Activated T-cell treated with anti-CD3 and anti-CD28 coated beads for 24 hours (primary cell): ENCODE results near the gene LTO1.
"Not testable (repeated sequence)": the region's sequence is repeated elsewhere in the genome, so short reads cannot be mapped to it uniquely, and the experiment has no call there.

Experiments
- DNase-seq: peaks from one replicate; pipeline ENCODE4 v3.0.0-alpha.2; 2020; ENCODE audit warnings: low read depth

Gene LTO1

DNA sequence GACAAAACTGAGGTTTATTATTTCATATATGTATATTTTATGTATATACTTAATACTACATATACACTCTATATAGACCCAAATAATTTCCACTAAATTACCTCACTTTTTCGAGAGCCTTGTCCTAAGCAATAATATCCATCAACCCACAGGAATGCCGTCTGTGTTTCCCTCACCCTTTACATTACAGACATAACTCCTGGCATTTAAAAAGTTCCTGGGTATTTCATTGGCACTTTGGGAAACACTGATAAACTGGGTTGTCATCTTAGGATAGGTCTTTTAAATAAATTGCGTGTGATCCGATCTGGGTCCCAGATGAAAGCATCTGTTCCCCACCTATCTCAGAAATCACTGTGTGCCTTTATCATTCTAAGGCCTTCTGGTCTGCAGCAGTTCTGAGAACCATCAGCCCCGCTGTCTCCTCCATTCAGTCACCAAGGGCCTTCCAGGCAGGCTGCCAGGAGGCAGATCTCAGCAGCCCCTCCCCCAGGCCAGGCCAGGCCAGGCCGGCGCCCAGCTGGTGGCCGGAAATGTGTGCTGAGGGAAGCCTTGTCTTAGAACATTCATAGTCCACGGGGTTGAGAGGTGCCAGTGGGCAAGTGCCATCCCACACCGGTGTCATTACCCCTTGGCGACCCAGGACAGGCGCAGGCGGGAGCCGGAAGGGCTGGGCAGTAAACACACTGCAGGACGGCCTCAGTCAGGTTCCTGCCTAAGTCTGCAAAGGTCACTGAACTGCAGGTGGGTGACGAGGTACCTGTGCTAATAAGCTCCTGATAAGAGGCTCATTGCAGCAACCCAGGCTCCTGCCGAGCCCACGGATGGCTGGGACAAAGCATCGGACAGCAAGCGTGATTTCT is 25.4 kb upstream of the LTO1 start:
- DNase-seq: no peak

DNA sequence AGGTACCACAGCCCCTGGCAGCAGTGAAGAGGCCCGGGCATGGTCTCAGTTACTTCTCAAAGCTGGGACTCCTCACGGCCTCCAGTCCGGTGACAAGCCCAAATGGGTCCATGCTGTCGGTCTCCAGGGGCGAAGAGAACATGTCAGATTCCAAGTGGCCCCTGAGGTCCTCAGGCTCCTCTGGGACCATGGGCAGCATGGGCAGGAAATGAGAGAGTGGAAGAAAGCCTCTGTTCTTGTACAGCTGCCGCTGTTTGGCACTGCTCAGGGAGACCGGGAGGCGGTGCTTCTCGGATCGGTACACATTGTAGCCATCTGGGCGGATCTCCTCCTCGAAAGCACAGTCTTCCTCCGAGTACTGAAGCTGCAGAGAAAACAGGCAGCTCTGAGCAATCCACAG is 24.1 kb upstream of the LTO1 start:
- DNase-seq: no peak

DNA sequence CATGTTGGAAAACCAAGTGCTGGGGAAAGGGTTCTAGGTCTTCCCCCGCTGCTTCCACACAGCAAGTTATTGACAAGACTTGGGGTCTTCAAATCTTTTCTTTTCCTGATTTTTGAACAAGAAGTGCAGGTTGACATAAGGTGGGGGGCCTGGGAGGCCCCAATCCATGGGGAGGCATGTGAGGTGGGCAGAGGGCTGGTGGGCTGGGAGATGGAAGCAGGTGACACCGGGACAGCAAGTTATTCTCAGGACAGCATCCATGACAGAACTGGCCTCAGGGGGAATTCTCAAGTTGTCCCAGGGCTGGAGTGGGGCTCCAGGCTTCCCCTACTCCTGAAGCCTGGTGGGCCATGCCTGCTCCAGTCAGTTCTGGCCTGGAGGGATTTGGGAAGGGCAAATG is 23.2 kb upstream of the LTO1 start:
- no peak for DNase-seq

DNA sequence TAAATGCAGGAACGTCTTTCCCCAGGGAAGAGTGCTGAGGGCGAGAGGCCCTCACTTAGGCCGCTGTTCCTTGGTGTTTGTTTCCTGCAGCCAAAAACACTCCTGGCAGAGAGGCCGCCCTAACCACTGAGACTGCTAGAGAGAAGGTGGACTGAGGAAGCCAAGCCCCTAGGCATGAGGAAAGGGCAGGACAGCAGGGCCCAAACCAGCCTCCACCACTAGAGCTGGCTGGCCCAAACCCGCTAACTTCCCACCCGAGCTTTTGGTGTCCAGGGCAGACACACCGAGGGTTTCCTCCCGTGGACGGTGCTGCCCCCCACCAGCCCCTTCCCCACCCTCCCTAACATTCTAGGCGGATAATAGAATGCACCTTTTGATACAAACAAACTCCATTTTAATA is 22.7 kb upstream of the LTO1 start:
- DNase-seq: no peak

DNA sequence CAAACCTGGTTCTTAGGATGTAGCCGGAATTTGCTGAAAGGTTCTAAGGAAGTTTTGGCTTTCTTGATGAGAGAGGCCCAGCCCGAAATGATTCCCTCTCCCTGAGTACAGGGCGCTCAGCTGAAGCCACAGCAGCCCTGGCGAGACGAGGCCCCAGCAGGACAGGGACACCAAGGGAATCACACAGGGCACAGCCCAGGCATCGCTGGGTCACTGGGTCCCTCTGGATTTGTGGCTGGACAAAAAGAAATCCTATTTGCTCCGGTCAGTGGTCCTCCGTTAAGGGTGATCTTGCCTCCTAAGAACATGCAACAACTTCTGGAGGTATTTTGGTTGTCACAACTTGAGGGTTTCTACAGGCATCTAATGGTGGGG is 22.3 kb upstream of the LTO1 start:
- no peak for DNase-seq

DNA sequence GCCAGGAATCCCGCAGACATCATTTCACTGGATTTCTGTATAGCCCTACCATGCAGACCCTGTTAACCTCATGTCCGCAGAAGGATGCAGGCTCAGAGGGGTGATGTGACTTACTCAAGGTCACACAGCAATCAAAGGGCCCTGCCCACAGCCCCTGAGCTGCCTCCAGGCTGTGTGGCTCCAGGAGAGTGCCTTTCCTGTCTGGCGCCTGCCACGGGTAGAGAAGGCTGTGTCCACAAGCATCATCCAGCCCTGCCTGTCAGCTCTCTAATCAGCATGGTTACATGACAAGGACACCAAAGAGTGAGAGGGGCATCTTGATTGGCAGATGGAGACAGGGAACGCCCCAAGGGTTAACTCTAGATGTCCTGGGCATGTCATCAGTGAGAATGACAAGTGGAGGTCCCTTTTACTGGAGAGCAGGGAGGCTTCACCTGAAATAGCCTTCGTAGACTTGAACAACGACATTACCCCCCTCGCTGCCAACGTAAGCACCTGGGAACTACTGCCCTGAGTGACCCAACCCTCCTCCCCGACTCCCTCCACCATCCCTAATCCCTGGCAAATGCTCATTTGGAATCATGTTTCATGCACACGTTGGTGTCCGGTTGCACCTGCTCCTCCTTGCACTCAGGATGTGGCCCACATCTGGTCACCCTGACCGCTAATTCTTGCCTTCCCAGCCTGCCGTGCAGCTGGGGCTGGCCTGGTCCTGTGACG is 21.8 kb upstream of the LTO1 start:
- no peak for DNase-seq

DNA sequence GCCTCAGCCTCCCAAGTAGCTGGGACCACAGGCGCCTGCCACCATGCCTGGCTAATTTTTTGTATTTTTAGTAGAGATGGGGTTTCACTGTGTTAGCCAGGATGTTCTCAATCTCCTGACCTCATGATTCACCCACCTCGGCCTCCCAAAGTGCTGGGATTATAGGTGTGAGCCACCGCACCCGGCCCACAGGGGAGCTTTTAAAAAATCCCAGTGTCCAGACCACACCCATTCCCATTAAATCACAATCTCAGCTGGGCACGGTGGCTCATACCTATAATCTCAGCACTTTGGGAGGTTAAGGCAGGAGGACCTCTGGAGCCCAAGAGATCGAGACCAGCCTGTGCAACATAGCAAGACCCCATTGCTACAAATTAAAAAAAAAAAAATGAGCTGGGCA is 20.8 kb upstream of the LTO1 start:
- not testable (repeated sequence) for DNase-seq

DNA sequence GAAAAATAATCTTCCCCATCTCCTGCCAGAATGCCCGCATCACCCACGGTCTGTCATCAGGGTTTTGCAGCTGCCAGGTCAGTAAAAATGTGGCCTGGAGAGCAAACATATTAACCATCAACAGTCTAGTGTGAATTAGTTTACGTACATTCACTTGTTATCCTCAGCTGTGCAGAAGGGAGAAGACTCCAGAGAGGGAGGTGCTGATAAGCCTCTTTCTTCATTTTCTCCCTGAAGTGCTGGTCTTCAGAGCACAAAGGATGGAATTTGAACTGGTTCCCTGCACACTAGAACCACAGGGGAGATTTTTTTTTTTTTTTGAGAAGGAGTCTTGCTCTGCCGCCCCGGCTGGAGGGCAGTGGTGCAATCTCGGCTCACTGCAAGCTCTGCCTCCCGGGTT is 20.4 kb upstream of the LTO1 start:
- no peak for DNase-seq

DNA sequence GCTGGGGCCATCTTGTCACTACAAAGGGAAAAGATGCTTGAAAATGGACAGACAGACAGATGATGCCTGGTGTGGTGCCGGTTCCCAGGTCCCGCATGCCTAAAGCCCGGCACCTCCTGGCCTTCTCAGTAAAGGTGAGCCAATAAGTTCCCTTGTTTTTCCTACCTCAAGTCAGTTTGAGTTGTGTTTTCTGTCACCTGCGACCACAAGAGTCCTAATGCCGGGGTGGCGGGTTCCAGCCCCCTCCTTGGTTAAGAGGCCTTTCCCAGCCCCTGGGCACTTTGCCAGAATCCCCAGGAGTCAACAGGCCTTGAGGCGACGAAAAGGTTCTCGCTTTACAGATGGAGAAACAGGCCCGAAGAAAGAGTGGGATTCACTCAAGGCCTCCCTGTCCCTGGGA is 19.6 kb upstream of the LTO1 start:
- DNase-seq: no peak

DNA sequence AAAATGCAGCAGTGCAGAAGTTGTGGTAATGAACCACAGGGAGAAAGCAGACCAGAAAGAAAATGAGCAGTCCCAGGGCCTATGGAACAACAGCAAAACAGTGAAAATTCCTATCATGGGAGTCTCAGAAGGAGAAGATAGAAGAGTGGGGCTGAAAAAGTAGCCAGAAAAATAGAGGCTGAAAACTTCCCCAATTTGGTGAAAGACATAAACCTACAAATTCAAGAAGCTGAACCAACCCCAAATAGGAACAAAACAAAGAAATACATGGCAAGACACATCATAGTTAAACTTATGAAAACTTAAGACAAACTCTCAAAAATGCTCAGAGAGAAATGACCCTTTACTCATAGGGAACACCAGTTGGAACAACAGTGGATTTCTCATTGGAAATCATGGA is 17.3 kb upstream of the LTO1 start:
- DNase-seq: no peak

DNA sequence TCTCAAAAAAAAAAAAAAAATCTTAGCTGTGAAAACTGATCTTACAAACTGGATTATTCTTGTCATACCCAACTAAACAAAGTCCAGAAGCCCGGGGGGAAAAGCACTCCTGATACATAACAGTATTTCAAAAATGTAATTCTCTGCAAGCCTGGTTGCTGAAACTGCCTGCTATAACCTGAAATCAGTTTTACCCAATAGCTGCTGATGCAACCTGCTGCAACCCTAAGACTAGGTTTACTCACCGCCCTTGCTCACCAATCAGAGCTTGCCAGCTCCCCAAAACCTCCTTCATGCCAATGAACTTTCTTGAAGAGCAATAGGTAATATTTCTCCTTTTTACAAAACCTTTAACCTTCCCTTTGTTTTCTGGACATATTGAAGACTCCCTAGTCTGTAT is 16.3 kb upstream of the LTO1 start:
- no peak for DNase-seq

DNA sequence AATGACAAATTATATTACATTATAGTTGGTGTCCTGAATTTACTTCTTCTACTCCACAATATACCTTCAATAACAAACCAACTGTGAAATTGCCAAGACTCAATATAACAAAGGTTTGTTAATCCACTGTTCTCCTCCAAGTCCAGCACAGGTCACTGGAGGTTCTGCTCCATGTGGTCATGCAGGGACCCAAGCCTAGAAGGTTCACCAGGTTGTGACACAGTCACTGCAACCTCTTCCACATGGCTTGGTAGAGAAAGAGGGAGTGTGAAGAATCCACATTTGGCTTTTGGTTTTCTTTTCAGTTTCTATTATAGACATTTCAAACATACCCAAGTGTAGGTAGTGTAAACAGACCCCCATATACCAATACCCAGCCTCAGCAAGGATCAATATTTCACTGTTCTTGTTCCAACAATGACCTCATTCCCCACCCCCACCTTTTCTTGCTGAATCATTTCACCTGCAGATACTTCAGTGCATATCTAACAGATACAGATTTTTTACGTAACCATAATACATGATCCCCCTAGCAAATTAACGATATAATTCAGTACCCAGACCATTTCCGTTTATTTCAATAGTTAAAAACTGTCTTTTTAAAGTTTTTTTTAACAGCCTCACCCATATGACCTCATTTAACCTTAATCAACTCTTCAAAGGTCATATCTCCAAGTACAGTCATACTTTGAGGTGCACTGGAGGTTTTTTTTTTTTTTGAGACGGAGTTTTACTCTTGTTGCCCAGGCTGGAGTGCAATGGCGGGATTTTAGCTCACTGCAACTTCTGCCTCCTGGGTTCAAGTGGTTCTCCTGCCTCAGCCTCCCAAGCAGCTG is 14.5 kb upstream of the LTO1 start:
- DNase-seq: no peak

DNA sequence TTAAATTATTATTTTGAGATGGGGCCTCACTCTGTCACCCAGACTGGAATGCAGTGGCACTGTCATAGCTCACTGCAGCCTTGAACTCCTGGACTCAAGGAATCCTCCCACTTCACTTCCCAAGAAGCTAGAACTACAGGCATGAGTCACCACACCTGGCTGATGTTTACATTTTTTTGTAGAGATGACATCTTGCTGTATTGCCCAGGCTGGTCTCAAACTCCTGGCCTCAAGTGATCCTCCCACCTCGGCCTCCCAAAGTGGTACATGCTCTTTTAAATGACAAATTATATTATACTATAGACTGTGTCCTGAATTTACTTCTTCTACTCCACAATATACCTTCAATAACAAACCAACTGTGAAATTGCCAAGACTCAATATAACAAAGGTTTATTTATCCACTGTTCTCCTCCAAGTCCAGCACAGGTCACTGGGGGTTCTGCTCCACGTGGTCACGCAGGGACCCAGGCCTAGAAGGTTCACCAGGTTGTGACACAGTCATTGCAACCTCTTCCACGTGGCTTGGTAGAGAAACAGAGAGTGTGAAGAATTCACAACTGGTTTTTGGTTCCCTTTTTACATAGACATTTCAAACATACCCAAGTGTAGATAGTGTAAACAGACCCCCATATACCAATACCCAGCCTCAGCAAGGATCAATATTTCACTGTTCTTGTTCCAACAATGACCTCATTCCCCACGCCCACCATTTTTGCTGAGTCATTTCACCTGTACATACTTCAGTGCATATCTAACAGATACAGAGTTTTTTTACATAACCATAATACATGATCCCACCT is 13.0 kb upstream of the LTO1 start:
- DNase-seq: not testable (repeated sequence)

DNA sequence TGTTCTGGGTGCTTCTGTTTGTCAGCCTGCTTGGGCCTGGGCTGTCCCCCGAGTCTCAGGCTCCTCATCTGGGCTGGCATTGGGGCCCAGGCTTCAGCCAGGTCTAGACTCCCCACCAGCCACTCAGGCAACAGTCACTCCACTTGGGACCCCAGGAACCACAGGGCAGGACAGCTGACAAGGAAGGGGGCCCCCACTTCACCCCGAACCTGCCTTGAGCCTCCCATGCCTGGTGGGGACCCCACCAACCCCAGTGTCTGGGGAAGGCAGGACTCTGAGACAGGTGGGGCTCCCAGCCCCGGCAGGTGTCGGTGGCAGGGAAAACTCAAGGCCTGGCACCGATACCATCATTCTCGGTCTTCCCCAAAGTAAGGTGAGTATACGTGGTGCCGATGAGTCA is 11.7 kb upstream of the LTO1 start:
- DNase-seq: no peak

DNA sequence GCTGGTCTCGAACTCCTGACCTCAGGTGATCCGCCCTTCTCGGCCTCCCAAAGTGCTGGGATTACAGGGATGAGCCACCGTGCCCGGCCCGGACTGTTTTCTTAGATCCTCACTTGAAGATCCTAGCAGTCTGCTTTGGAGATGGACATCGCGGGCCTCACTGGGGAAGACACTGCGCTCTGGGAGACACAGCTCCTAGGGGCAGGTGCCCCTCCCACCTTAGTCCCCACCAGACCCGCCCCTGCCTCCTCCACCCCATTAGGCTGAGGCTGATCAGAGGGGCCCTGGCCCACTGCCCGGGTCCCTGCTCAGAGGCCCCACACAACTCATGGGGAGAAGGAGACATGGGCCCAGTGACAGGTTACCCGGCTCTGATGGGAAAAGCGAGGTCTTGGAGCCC is 11.3 kb upstream of the LTO1 start:
- DNase-seq: no peak

DNA sequence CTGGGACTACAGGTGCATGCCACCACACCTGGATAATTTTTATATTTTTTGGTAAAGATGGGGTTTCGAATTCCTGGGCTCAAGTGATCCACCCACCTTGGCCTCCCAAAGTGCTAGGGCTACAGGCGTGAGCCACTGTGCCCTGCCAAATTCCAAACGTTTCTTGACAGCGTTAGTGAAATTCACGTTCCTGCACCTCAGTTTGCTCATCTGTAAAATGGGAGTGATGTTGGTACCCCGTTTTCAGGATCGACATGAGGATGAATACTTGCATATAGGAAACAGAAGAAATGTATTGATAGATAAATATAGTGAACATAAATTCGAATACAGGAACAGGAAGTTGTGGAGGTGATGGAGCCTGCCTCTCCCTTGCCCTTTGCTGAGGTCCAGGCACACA is 10.2 kb upstream of the LTO1 start:
- DNase-seq: no peak

DNA sequence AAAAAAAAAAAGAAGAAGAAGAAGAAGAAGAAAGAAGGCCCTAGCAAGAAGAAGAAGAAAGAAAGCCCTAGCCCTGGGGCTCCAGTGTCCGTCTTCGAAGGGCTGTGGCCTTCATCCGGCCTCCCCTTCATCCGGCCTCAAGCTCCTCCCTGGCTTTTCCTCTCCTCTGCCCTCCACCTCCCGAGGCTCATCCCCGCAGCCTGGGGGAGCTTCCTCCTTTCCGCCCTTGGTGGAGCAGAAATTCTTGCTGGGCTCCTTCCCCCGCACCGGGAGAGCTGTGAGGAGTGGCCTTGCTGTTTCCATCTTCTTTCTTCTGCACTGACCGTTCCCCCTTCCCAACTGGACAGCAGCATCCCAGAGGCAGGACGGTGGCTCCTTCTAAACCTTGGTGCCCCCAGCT is 9.5 kb upstream of the LTO1 start:
- no peak for DNase-seq

DNA sequence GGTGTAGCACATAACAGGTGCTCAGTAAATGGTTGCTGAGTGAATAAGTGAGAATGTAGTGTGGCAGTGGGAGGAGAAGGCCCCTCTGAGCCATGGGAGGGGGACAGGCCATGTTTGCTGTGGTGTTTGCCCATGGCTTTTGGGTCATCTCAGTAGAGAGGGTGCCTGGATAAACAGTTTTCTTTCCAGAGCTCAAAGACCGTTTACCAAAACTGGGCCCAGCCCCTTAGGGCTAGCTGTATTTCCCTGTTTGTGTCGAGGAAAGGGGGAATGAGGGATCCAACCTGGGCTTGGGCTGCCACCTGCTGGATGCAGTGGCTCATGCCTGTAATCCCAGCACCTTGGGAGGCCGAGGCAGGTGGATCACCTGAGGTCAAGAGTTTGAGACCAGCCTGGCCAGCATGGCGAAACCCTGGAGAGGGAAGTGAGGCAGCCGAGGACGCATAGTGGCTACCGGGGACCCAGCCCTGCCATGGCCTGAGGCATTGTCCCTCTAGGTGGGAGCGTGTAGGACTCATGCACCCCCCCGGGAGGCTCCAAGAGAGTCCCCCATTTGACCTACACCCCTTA is 8.7 kb upstream of the LTO1 start:
- no peak for DNase-seq

DNA sequence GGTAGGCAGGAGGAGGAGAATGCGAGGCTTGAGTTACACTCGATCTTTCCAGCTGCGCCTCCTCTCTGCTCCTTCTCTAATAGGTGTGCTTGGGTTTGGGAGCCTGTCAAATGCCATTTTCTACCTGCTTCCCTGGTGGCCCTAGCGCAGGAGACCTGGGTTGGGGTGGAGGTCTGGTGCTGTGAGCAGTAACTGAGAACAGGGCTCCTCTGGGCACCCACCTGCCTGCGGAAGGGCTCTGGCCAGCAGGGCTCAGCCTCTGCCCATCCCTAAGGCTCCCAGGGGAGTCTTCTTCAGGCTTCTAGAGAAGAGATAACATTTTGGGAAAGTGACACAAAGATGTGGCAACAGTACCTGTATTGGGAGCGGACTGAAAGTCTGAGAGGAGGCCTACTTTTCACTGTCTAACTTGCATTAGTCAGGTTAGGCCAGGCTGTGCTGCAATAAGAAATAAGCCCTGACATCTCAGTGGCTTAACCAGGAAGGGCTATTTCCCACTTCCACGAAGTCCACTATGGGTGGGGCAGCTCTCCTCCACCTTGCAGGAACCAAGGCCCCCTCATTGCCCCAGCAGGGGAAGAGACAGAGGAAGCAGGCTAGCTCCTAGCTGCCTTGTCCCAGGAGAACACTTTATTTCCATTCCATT is 7.7 kb upstream of the LTO1 start:
- no peak for DNase-seq

DNA sequence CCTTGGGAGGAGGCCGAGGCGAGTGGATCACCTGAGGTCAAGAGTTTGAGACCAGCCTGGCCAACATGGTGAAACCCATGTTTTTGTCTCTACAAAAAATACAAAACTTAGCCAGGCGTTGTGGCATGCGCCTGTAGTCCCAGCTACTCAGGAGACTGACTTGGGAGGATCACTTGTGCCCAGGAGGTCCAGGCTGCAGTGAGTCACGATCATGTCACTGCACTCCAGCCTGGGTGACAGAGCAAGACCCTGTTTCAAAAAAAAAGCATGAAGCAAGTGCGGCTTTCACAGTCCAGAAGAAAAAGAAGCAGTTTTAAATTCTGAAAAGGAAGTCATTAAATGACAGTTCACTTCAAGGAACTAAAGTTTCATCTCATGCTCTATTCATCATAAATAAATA is 7.1 kb upstream of the LTO1 start:
- DNase-seq: no peak

DNA sequence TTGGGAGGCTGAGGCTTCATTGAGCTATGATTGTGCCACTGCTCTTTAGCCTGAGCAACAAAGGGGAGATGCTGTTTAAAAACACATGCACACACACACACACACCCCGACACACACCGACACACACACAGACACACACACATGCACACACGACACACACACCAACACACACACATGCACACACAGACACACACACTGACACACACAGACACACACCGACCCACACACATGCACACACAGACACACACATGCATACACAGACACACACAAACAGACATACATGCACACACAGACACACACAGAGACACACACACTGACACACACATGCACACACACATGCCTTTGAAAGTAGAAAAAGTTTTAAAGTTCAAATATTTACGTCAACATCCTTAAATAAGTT is 5.5 kb upstream of the LTO1 start:
- DNase-seq: no peak
